Fibroblast of skin of back (primary cell): ENCODE data around the gene ANXA2R.
"Not testable (repeated sequence)": the region's sequence is repeated elsewhere in the genome, so short reads cannot be mapped to it uniquely, and the experiment has no call there.

Experiments
- DNase-seq: peaks from one replicate; pipeline ENCODE4 v3.0.0-alpha.2; 2013

ANXA2R gene

GRCh38 chr5:43033841-43034590, 6.1 kb downstream of the ANXA2R start:
- DNase-seq, result peak; percentile 46

GRCh38 chr5:43027054-43027785, 12.9 kb downstream of the ANXA2R start:
- DNase-seq, result no peak

- DNase-seq, result not testable (repeated sequence)
These were observed 14.8 kb downstream of the ANXA2R start for GRCh38 chr5:43025184-43025950.

GRCh38 chr5:43024217-43024616, 15.9 kb downstream of the ANXA2R start:
- no peak for DNase-seq

GRCh38 chr5:43021151-43021550, 19.0 kb downstream of the ANXA2R start:
- DNase-seq, result no peak

GRCh38 chr5:43020399-43020746, 19.7 kb downstream of the ANXA2R start:
- DNase-seq, result peak; percentile 32

- DNase-seq, result peak; percentile 85
These were observed 20.3 kb downstream of the ANXA2R start for GRCh38 chr5:43019614-43020398.

- no peak for DNase-seq
These were observed 20.9 kb downstream of the ANXA2R start for GRCh38 chr5:43019291-43019613.

GRCh38 chr5:43017428-43017815, 22.7 kb downstream of the ANXA2R start:
- peak; percentile 60 for DNase-seq

GRCh38 chr5:43016217-43016779, 23.8 kb downstream of the ANXA2R start:
- no peak for DNase-seq

GRCh38 chr5:43014522-43014921, 25.6 kb downstream of the ANXA2R start:
- no peak for DNase-seq

GRCh38 chr5:43010935-43011315, 29.2 kb downstream of the ANXA2R start:
- no peak for DNase-seq

- peak; percentile 94 for DNase-seq
These were observed 31.6 kb downstream of the ANXA2R start for GRCh38 chr5:43008363-43009153.

GRCh38 chr5:43007911-43008362, 32.2 kb downstream of the ANXA2R start:
- DNase-seq, result peak; percentile 85

GRCh38 chr5:43007246-43007910, 32.7 kb downstream of the ANXA2R start:
- DNase-seq, result peak; percentile 90

GRCh38 chr5:43006424-43007202, 33.5 kb downstream of the ANXA2R start:
- DNase-seq, result no peak

- DNase-seq, result no peak
These were observed 35.1 kb downstream of the ANXA2R start for GRCh38 chr5:43005031-43005430.

GRCh38 chr5:43001748-43002147, 38.4 kb downstream of the ANXA2R start:
- no peak for DNase-seq

- no peak for DNase-seq
These were observed 39.2 kb downstream of the ANXA2R start for GRCh38 chr5:43000914-43001313.
